GM12872 (cell line): Measurements from ENCODE around the gene POR.

Source experiments
- CTCF ChIP-seq: IDR thresholded peaks from 3 replicates; pipeline ENCODE4 v1.5.1; 2011; ENCODE audit warnings: low read depth, mild to moderate bottlenecking, low read length, moderate library complexity; ENCODE audit not compliant: insufficient read depth

The POR gene

GRCh38 chr7:76002139-76002538 lies 87.2 kb downstream of the POR start:
- no peak for TF ChIP-seq CTCF

GRCh38 chr7:76002822-76003221 lies 87.9 kb downstream of the POR start:
- TF ChIP-seq CTCF: no peak

- TF ChIP-seq CTCF: no peak
Observed at GRCh38 chr7:76003351-76003750, 88.4 kb downstream of the POR start.

- TF ChIP-seq CTCF: no peak
Observed at GRCh38 chr7:76008156-76008687, 93.3 kb downstream of the POR start.

- no peak for TF ChIP-seq CTCF
Observed at GRCh38 chr7:76009672-76010600, 95.0 kb downstream of the POR start.

- no peak for TF ChIP-seq CTCF
Observed at GRCh38 chr7:76011442-76011861, 96.5 kb downstream of the POR start.

- no peak for TF ChIP-seq CTCF
Observed at GRCh38 chr7:76016191-76016947, 101.4 kb downstream of the POR start.
